HepG2 (cell line): Measurements from ENCODE around the gene GPR33. TPM values are rescaled to one million over a fixed set of nuclear protein-coding genes. Genes with fewer than 3 reads are reported as not detected.
A peak's percentile ranks its signal among the peaks of the same experiment; 100 is the strongest.

Source experiments
- BRF2 ChIP-seq: sonication (generic); formaldehyde crosslinking; IDR thresholded peaks from 2 replicates; pipeline ENCODE4 v1.8.1; 2022; ENCODE audit warnings: mild to moderate bottlenecking, missing genetic modification reagents
- CBFB ChIP-seq: sonication (generic); formaldehyde crosslinking; IDR thresholded peaks from 2 replicates; pipeline ENCODE4 v1.4.0; 2020; ENCODE audit warnings: missing genetic modification reagents
- GATA4 ChIP-seq: sonication (generic); IDR thresholded peaks from 2 replicates; pipeline ENCODE4 v1.6.1; 2016; ENCODE audit warnings: antibody characterized with exemption, low read depth, borderline replicate concordance
- MXD4 ChIP-seq: IDR thresholded peaks from 2 replicates; pipeline ENCODE4 v1.6.1; 2016; ENCODE audit warnings: mild to moderate bottlenecking, missing biosample characterization, missing genetic modification reagents
- NFYB ChIP-seq: sonication (generic); formaldehyde crosslinking; IDR thresholded peaks from 2 replicates; pipeline ENCODE4 v1.4.0; 2020; ENCODE audit warnings: missing genetic modification reagents
- NR1H2 ChIP-seq: sonication (generic); formaldehyde crosslinking; IDR thresholded peaks from 2 replicates; pipeline ENCODE4 v1.8.1; 2022; ENCODE audit warnings: low read depth, missing genetic modification reagents, borderline replicate concordance
- NRL ChIP-seq: sonication (generic); formaldehyde crosslinking; IDR thresholded peaks from 2 replicates; pipeline ENCODE4 v1.5.0; 2020; ENCODE audit warnings: missing genetic modification reagents, mild to moderate bottlenecking, moderate library complexity, borderline replicate concordance
- RORA ChIP-seq: sonication (generic); formaldehyde crosslinking; IDR thresholded peaks from 2 replicates; pipeline ENCODE4 v1.5.0; 2020; ENCODE audit warnings: mild to moderate bottlenecking, missing genetic modification reagents, moderate library complexity
- TCF7 ChIP-seq: sonication (generic); IDR thresholded peaks from 2 replicates; pipeline ENCODE4 v1.6.1; 2016; ENCODE audit warnings: antibody characterized with exemption, low read depth
- ZMAT3 ChIP-seq: sonication (generic); formaldehyde crosslinking; conservative IDR thresholded peaks from 2 replicates; pipeline ENCODE4 v1.7.0; 2021; ENCODE audit warnings: missing genetic modification reagents
- ZNF136 ChIP-seq: sonication (generic); formaldehyde crosslinking; IDR thresholded peaks from 2 replicates; pipeline ENCODE4 v1.8.1; 2022; ENCODE audit warnings: low read depth, mild to moderate bottlenecking, moderate library complexity, missing genetic modification reagents
- ZNF296 ChIP-seq: sonication (generic); formaldehyde crosslinking; conservative IDR thresholded peaks from 2 replicates; pipeline ENCODE4 v1.5.0; 2020; ENCODE audit warnings: mild to moderate bottlenecking, missing genetic modification reagents
- ZNF407 ChIP-seq: sonication (generic); formaldehyde crosslinking; IDR thresholded peaks from one replicate; pipeline ENCODE4 v1.5.1; 2020; ENCODE audit warnings: mild to moderate bottlenecking, missing genetic modification reagents; ENCODE audit errors: not compliant biosample characterization
- polyA plus RNA-seq, 8 experiments: library from polyadenylated mRNA; depleted of rRNA in 3 of 8; stranded (reverse) in 7 of 8; unstranded in 1 of 8; fragments of >200 nt; fragmentation: Illumina TruSeq in 4 of 8; extraction: Trizol in 4 of 8; gene quantifications; 2 replicates each; pipeline versions ENCODE4 v1.2.1 to v1.2.3, GENCODE V29; 2011 to 2016; ENCODE audit warnings: low read depth in 4 of 8, missing spikeins in 1 of 8, mixed read lengths in 1 of 8; ENCODE audit not compliant: insufficient read depth in 1 of 8
- total RNA-seq, 5 experiments: library from RNA; depleted of rRNA; stranded (reverse); fragments of >200 nt; fragmentation: Illumina TruSeq; extraction: Trizol; gene quantifications; 2 replicates each; pipeline ENCODE4 v1.2.3, GENCODE V29; 2016; ENCODE audit warnings: low read depth in 1 of 5
- TF ChIP-seq, protein P1 (sequence below): sonication (generic); formaldehyde crosslinking; conservative IDR thresholded peaks from 2 replicates; pipeline ENCODE4 v1.4.0; 2020; ENCODE audit warnings: missing genetic modification reagents
- TF ChIP-seq, protein P2 (sequence below): sonication (generic); formaldehyde crosslinking; IDR thresholded peaks from 2 replicates; pipeline ENCODE4 v1.4.0; 2020; ENCODE audit warnings: missing genetic modification reagents

GPR33 gene
- total and polyA plus RNA-seq, 2 of the 13 experiments (the other 11 are each of a cell fraction or from before 2014, with no cell fraction given): not detected

DNA sequence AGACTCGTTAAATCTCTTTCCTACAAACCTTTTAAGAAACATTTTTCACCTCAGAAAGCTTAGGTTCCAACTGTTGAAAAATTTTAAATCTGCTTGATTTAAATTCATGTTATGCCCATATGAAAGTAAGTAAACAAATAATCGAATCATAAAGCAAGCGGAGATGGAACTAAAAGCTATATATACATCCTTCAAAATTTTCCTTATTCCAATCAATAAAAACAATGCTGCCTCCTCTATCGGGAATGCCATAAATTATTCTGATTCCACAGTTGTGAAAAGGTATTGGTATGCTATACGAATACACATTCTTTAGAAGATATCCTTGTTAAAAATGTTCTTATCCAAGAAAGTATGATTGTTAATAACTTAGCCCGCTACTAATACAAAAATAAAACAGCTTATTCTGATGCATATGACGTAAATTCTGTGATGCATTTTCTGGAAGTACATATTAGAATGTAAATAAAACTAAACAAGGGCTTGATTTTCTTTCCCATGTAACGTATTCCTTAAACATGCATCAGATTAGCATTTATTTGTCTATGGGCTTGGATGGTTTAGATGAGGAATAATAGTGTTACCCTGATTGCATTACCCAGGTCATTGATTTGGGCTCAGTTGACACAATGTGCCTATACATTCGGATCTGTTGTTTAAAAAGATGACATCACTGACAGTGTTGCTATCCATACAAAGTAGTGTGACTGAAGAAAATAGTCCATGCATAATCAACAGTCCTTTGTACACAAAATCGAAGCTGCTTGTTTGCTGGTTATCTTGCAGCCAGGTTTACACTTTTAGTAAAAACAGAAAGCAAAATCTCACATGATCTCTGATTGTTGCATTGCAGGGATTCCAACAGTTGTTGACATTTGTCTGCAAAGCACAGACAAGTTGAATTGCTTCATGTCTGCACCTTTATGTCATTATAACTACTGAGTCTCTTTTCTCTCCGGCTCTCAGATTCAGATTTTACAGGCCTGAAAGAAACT is 29.9 kb downstream of the GPR33 start (continued):
- TF ChIP-seq ZNF407 (CRISPR knock-in tag): no peak
- no peak for TF ChIP-seq GATA4
- TF ChIP-seq NR1H2: no peak
- TF ChIP-seq RORA (CRISPR knock-in tag): no peak
- TF ChIP-seq MXD4 (CRISPR knock-in tag): 0 out of 2 replicates have a peak, but pooled peaks have one; percentile 65
- no peak for TF ChIP-seq NRL (CRISPR knock-in tag)
- peak; percentile 14; the same call in 1 of the 2 replicates for TF ChIP-seq TCF7
- TF ChIP-seq NFYB: no peak
- no peak for TF ChIP-seq ZNF296
- TF ChIP-seq ZMAT3: peak; percentile 15; the same call in 1 of the 2 replicates
- TF ChIP-seq, protein P1, sequence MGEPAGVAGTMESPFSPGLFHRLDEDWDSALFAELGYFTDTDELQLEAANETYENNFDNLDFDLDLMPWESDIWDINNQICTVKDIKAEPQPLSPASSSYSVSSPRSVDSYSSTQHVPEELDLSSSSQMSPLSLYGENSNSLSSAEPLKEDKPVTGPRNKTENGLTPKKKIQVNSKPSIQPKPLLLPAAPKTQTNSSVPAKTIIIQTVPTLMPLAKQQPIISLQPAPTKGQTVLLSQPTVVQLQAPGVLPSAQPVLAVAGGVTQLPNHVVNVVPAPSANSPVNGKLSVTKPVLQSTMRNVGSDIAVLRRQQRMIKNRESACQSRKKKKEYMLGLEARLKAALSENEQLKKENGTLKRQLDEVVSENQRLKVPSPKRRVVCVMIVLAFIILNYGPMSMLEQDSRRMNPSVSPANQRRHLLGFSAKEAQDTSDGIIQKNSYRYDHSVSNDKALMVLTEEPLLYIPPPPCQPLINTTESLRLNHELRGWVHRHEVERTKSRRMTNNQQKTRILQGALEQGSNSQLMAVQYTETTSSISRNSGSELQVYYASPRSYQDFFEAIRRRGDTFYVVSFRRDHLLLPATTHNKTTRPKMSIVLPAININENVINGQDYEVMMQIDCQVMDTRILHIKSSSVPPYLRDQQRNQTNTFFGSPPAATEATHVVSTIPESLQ (CRISPR knock-in tag): no peak
- TF ChIP-seq CBFB (CRISPR knock-in tag): no peak
- no peak for TF ChIP-seq BRF2 (CRISPR knock-in tag)
- TF ChIP-seq, protein P2, sequence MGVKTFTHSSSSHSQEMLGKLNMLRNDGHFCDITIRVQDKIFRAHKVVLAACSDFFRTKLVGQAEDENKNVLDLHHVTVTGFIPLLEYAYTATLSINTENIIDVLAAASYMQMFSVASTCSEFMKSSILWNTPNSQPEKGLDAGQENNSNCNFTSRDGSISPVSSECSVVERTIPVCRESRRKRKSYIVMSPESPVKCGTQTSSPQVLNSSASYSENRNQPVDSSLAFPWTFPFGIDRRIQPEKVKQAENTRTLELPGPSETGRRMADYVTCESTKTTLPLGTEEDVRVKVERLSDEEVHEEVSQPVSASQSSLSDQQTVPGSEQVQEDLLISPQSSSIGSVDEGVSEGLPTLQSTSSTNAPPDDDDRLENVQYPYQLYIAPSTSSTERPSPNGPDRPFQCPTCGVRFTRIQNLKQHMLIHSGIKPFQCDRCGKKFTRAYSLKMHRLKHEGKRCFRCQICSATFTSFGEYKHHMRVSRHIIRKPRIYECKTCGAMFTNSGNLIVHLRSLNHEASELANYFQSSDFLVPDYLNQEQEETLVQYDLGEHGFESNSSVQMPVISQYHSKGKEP: no peak
- no peak for TF ChIP-seq ZNF136 (CRISPR knock-in tag)
